T-helper 2 cell treated with Interferon-gamma antibody and Interleukin-4, amounts not matched to agents 5 μg/mL and 100 μg/mL, for 36 hours (primary cell): Measurements from ENCODE around the gene TTC28.
"Not testable (repeated sequence)": the region's sequence is repeated elsewhere in the genome, so short reads cannot be mapped to it uniquely, and the experiment has no call there.

Source experiments
- DNase-seq: peaks from one replicate; pipeline ENCODE4 v3.0.0; 2021; ENCODE audit warnings: low spot score
- H3K27ac Mint-ChIP-seq: one replicate; pipeline ENCODE4 v1.8.0; 2021; ENCODE audit warnings: mild to moderate bottlenecking, mixed read lengths
- H3K27me3 Mint-ChIP-seq: one replicate; pipeline ENCODE4 v1.8.0; 2021; ENCODE audit warnings: low read depth, mixed read lengths
- H3K36me3 Mint-ChIP-seq: one replicate; pipeline ENCODE4 v1.8.0; 2021; ENCODE audit warnings: low read depth, mixed read lengths
- H3K4me1 Mint-ChIP-seq: one replicate; pipeline ENCODE4 v1.8.0; 2021; ENCODE audit warnings: low read depth, mixed read lengths
- H3K4me3 Mint-ChIP-seq: one replicate; pipeline ENCODE4 v1.8.0; 2022; ENCODE audit warnings: mild to moderate bottlenecking, moderate library complexity, mixed read lengths
- H3K9me3 Mint-ChIP-seq: one replicate; pipeline ENCODE4 v1.8.0; 2021; ENCODE audit warnings: mixed read lengths

TTC28 gene

GRCh38 chr22:28679611-28680287, at the start of gene TTC28:
TTC28 (minus strand) TSS chr22:28679840; CDS start chr22:28679723, 117 bp downstream.
- H3K36me3 Mint-ChIP-seq, H3K27ac Mint-ChIP-seq, H3K9me3 Mint-ChIP-seq: not testable (repeated sequence)
- Mint-ChIP-seq H3K4me1 (peaks cover 15% of the 10 kb centered on the region), H3K4me3 (peak within 1 kb of the TSS; percentile 83), H3K27me3 (peaks cover 74% of the 10 kb centered on the region)
- peak; percentile 17 for DNase-seq

- no peak overlapping the region for H3K27ac Mint-ChIP-seq
- no peaks in the 10 kb centered on the region for H3K9me3 Mint-ChIP-seq
These were observed 49.1 kb upstream of the TTC28 start for GRCh38 chr22:28728621-28729313.

GRCh38 chr22:28728002-28728401, 48.4 kb upstream of the TTC28 start:
- H3K9me3 Mint-ChIP-seq = no peaks in the 10 kb centered on the region
- DNase-seq = no peak
- peaks cover 36% of the 10 kb centered on the region for H3K36me3 Mint-ChIP-seq
- H3K27ac Mint-ChIP-seq = no peak overlapping the region
- no peak overlapping the region for H3K4me3 Mint-ChIP-seq
- H3K27me3 Mint-ChIP-seq = no peaks in the 10 kb centered on the region
- H3K4me1 Mint-ChIP-seq = no peaks in the 10 kb centered on the region

More at GRCh38 chr22:28728621-28729313, 49.1 kb upstream of the TTC28 start:
- Mint-ChIP-seq H3K27me3 (no peaks in the 10 kb centered on the region), H3K4me3 (no peak overlapping the region), H3K4me1 (no peaks in the 10 kb centered on the region), H3K36me3 (peaks cover 37% of the 10 kb centered on the region)
- no peak for DNase-seq

GRCh38 chr22:28718044-28718443, 38.4 kb upstream of the TTC28 start:
- no peak for DNase-seq
- Mint-ChIP-seq H3K4me1 (peaks cover 15% of the 10 kb centered on the region), H3K27me3 (no peaks in the 10 kb centered on the region), H3K27ac (no peak overlapping the region), H3K4me3 (no peak overlapping the region), H3K9me3 (peaks cover 5% of the 10 kb centered on the region), H3K36me3 (peaks cover 47% of the 10 kb centered on the region)

- Mint-ChIP-seq H3K4me3 (no peak overlapping the region), H3K36me3 (peaks cover 55% of the 10 kb centered on the region), H3K4me1 (peaks cover 21% of the 10 kb centered on the region), H3K9me3 (peaks cover 5% of the 10 kb centered on the region), H3K27ac (no peak overlapping the region), H3K27me3 (no peaks in the 10 kb centered on the region)
- DNase-seq = no peak
These were observed 37.0 kb upstream of the TTC28 start for GRCh38 chr22:28716686-28717085.

- H3K4me1 Mint-ChIP-seq = peaks cover 21% of the 10 kb centered on the region
- no peak overlapping the region for H3K4me3 Mint-ChIP-seq
- no peak overlapping the region for H3K27ac Mint-ChIP-seq
- H3K27me3 Mint-ChIP-seq = no peaks in the 10 kb centered on the region
- peaks cover 57% of the 10 kb centered on the region for H3K36me3 Mint-ChIP-seq
- no peak for DNase-seq
- H3K9me3 Mint-ChIP-seq = peaks cover 5% of the 10 kb centered on the region
These were observed 36.0 kb upstream of the TTC28 start for GRCh38 chr22:28715611-28716010.

GRCh38 chr22:28714043-28714628, 34.5 kb upstream of the TTC28 start:
- Mint-ChIP-seq H3K4me1 (peaks cover 21% of the 10 kb centered on the region), H3K4me3 (no peak overlapping the region), H3K27ac (no peak overlapping the region), H3K36me3 (peaks cover 51% of the 10 kb centered on the region), H3K9me3 (peaks cover 5% of the 10 kb centered on the region), H3K27me3 (no peaks in the 10 kb centered on the region)
- no peak for DNase-seq

- H3K36me3 Mint-ChIP-seq = peaks cover 49% of the 10 kb centered on the region
- DNase-seq = no peak
These were observed 32.5 kb upstream of the TTC28 start for GRCh38 chr22:28711820-28712777.

GRCh38 chr22:28711341-28711740, 31.7 kb upstream of the TTC28 start:
- H3K4me3 Mint-ChIP-seq = no peak overlapping the region
- peaks cover 46% of the 10 kb centered on the region for H3K36me3 Mint-ChIP-seq

More at GRCh38 chr22:28711820-28712777, 32.5 kb upstream of the TTC28 start:
- Mint-ChIP-seq H3K9me3 (no peaks in the 10 kb centered on the region), H3K4me1 (peaks cover 17% of the 10 kb centered on the region), H3K27me3 (no peaks in the 10 kb centered on the region), H3K27ac (no peak overlapping the region), H3K4me3 (no peak overlapping the region)

GRCh38 chr22:28710576-28711191, 31.0 kb upstream of the TTC28 start:
- Mint-ChIP-seq H3K36me3 (peaks cover 48% of the 10 kb centered on the region), H3K27me3 (no peaks in the 10 kb centered on the region), H3K9me3 (no peaks in the 10 kb centered on the region), H3K4me3 (no peak overlapping the region), H3K27ac (no peak overlapping the region), H3K4me1 (peaks cover 16% of the 10 kb centered on the region)
- no peak for DNase-seq

More at GRCh38 chr22:28711341-28711740, 31.7 kb upstream of the TTC28 start:
- DNase-seq = no peak
- H3K9me3 Mint-ChIP-seq = no peaks in the 10 kb centered on the region
- peaks cover 17% of the 10 kb centered on the region for H3K4me1 Mint-ChIP-seq
- H3K27ac Mint-ChIP-seq = no peak overlapping the region
- no peaks in the 10 kb centered on the region for H3K27me3 Mint-ChIP-seq

GRCh38 chr22:28710107-28710506, 30.5 kb upstream of the TTC28 start:
- H3K36me3 Mint-ChIP-seq = peaks cover 48% of the 10 kb centered on the region
- H3K9me3 Mint-ChIP-seq = no peaks in the 10 kb centered on the region
- no peak overlapping the region for H3K27ac Mint-ChIP-seq
- no peak for DNase-seq
- H3K27me3 Mint-ChIP-seq = no peaks in the 10 kb centered on the region
- no peak overlapping the region for H3K4me3 Mint-ChIP-seq
- peaks cover 15% of the 10 kb centered on the region for H3K4me1 Mint-ChIP-seq

- peaks cover 42% of the 10 kb centered on the region for H3K36me3 Mint-ChIP-seq
- no peaks in the 10 kb centered on the region for H3K9me3 Mint-ChIP-seq
- H3K4me3 Mint-ChIP-seq = no peak overlapping the region
- DNase-seq = no peak
- H3K4me1 Mint-ChIP-seq = peaks cover under 1% of the 10 kb centered on the region
- H3K27me3 Mint-ChIP-seq = no peaks in the 10 kb centered on the region
- H3K27ac Mint-ChIP-seq = no peak overlapping the region
These were observed 27.2 kb upstream of the TTC28 start for GRCh38 chr22:28706845-28707244.

GRCh38 chr22:28703436-28703835, 23.8 kb upstream of the TTC28 start:
- Mint-ChIP-seq H3K27ac (no peak overlapping the region), H3K36me3 (peaks cover 32% of the 10 kb centered on the region), H3K4me3 (no peak overlapping the region), H3K9me3 (no peaks in the 10 kb centered on the region), H3K4me1 (no peaks in the 10 kb centered on the region), H3K27me3 (no peaks in the 10 kb centered on the region)
- DNase-seq = no peak
